Gastrocnemius medialis (tissue), 4 donors: Measurements from ENCODE around the gene PRKN. TPM values are rescaled to one million over a fixed set of nuclear protein-coding genes. Genes with fewer than 3 reads are reported as not detected.

ENCODE experiments used
- ATAC-seq, 2 donors: fragments of 150-250 bp; one replicate each; pipeline ENCODE4 v1.9.1; 2016
- DNase-seq, 2 donors: peaks; one replicate each; pipeline ENCODE4 v3.0.0-alpha.2; 2019
- H3K27ac ChIP-seq, 4 donors: fragments of 200-600 bp; sonication (generic); 1 replicate in 1 of 4; 2 replicates in 3 of 4; pipeline ENCODE4 v1.5.1; 2016 to 2018; ENCODE audit warnings: mild to moderate bottlenecking in 2 of 4, moderate library complexity in 1 of 4
- H3K27me3 ChIP-seq, 3 donors: fragments of 200-600 bp; sonication (generic) in 2 of 3; 1 replicate in 1 of 3; 2 replicates in 2 of 3; pipeline versions ENCODE4 v1.5.1 to v1.6.0; 2016 to 2019; ENCODE audit warnings: mild to moderate bottlenecking in 1 of 3, moderate library complexity in 1 of 3
- H3K36me3 ChIP-seq, 2 donors: fragments of 200-600 bp; sonication (generic) in 1 of 2; one replicate each; pipeline ENCODE4 v1.5.1; 2017 to 2018
- H3K4me1 ChIP-seq, 2 donors: fragments of 200-600 bp; sonication (generic) in 1 of 2; one replicate each; pipeline ENCODE4 v1.5.1; 2016 to 2017; ENCODE audit warnings: mild to moderate bottlenecking in 2 of 2
- H3K4me3 ChIP-seq, 4 donors: fragments of 200-600 bp; sonication (generic) in 3 of 4; 1 replicate in 1 of 4; 2 replicates in 3 of 4; pipeline ENCODE4 v1.5.1; 2016 to 2019; ENCODE audit warnings: mild to moderate bottlenecking in 2 of 4
- H3K9me3 ChIP-seq, 3 donors: fragments of 200-600 bp; sonication (generic) in 2 of 3; 1 replicate in 1 of 3; 2 replicates in 2 of 3; pipeline ENCODE4 v1.5.1; 2016 to 2019
- POLR2A ChIP-seq, 2 donors: fragments of 450-650 bp; IDR thresholded peaks; one replicate each; pipeline ENCODE4 v1.6.1; 2017; ENCODE audit warnings: antibody characterized with exemption in 2 of 2, mild to moderate bottlenecking in 2 of 2, moderate library complexity in 2 of 2
- in situ Hi-C, 4 donors: fragments of 200-750 bp; cut with MboI; loops; one replicate each; pipeline versions ENCODE4 v1.15.0 to v1.8.0; 2017; ENCODE audit warnings: low sequenced_read_pairs in 4 of 4
- intact Hi-C: fragments of 100-400 bp; cut with DNase I; formaldehyde crosslinking; loops from one replicate; pipeline ENCODE4 v1.15.1; 2023; ENCODE audit warnings: low total_unique reads
- total RNA-seq, 4 donors: library from RNA; depleted of rRNA; stranded (reverse); fragments of >200 nt; gene quantifications; one replicate each; pipeline versions ENCODE4 v1.1.0 to v1.2.3, GENCODE V29; 2016
- TF ChIP-seq, protein P1 (sequence below), 5 experiments: fragments of 450-650 bp in 3 of 5; fragments of 200-600 bp in 2 of 5; sonication (generic) in 2 of 5; IDR thresholded peaks in 4 of 5; conservative IDR thresholded peaks in 1 of 5; 1 replicate in 4 of 5; 2 replicates in 1 of 5; pipeline ENCODE4 v1.5.1; 2016 to 2019; ENCODE audit warnings: antibody characterized with exemption in 5 of 5, mild to moderate bottlenecking in 3 of 5, moderate library complexity in 3 of 5

The PRKN gene
- total RNA-seq, 4 donors from 2014 or later = 8.4 to 21.6 (median 13.7) TPM

DNA sequence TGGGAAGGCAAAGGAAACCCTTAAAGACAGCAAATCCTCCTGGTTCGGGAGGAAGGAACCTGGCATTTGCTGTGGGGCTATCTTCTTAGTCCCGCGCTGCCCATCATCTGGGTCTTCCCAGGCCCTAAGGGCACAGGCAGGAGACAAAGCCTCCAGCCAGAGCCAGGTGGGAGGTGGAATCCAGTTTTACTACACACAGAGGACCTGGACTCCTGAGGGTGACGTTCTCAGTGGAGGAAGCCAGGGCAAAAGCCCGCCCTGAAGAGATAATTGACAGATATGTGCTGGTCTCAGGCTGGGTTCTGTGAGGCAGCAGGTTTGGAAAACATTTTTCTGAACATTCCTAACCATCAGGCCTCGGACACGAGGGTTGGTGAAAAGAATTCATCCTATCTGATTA lies 1365.3 kb downstream of the PRKN start:
- Histone ChIP-seq H3K9me3 (no peaks in the 10 kb centered on the region), H3K36me3 (no peaks in the 10 kb centered on the region), H3K27me3 (no peaks in the 10 kb centered on the region), H3K27ac (no peak overlapping the region), H3K4me3 (no peak overlapping the region), H3K4me1 (no peaks in the 10 kb centered on the region)
- TF ChIP-seq, protein P1, sequence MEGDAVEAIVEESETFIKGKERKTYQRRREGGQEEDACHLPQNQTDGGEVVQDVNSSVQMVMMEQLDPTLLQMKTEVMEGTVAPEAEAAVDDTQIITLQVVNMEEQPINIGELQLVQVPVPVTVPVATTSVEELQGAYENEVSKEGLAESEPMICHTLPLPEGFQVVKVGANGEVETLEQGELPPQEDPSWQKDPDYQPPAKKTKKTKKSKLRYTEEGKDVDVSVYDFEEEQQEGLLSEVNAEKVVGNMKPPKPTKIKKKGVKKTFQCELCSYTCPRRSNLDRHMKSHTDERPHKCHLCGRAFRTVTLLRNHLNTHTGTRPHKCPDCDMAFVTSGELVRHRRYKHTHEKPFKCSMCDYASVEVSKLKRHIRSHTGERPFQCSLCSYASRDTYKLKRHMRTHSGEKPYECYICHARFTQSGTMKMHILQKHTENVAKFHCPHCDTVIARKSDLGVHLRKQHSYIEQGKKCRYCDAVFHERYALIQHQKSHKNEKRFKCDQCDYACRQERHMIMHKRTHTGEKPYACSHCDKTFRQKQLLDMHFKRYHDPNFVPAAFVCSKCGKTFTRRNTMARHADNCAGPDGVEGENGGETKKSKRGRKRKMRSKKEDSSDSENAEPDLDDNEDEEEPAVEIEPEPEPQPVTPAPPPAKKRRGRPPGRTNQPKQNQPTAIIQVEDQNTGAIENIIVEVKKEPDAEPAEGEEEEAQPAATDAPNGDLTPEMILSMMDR (IDR thresholded peaks at IDR 0.05 in 4 of 5, conservative IDR thresholded peaks at IDR 0.05 in 1 of 5) = no peak
- TF ChIP-seq POLR2A (IDR thresholded peaks at IDR 0.05) = no peak
- DNase-seq (no peak), ATAC-seq (no peak)
- intact Hi-C loops = no loop called here
- in situ Hi-C loops = no loop called here

DNA sequence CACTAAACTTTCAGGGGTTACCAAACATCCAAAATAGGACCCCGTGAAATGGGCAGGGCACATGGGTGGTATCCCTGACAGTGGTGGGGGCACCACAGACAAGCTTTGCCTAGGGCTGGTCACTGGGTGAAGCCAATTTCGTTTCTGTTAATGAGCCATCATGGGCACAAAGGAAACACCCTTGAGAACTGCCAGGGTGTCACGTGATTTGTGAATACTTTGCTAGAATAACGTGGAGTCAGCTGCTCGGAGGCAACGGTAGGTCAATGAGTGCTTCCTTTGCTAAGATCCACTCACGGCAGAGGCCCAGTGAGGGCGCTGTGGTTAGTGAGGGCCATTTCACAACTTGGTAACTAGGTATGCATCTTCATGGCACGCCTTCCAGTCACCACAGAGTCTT lies 1366.0 kb downstream of the PRKN start:
- H3K36me3 ChIP-seq = no peaks in the 10 kb centered on the region
- ATAC-seq (no peak), DNase-seq (no peak)
- no peak overlapping the region for H3K27ac ChIP-seq
- TF ChIP-seq, protein P1 (IDR thresholded peaks at IDR 0.05 in 4 of 5, conservative IDR thresholded peaks at IDR 0.05 in 1 of 5) = no peak
- no peak for TF ChIP-seq POLR2A (IDR thresholded peaks at IDR 0.05)
- intact Hi-C loops (no loop called here), in situ Hi-C loops (no loop called here)
- no peaks in the 10 kb centered on the region for H3K4me1 ChIP-seq
- H3K4me3 ChIP-seq = no peak overlapping the region
- H3K9me3 ChIP-seq = no peaks in the 10 kb centered on the region
- no peaks in the 10 kb centered on the region for H3K27me3 ChIP-seq

DNA sequence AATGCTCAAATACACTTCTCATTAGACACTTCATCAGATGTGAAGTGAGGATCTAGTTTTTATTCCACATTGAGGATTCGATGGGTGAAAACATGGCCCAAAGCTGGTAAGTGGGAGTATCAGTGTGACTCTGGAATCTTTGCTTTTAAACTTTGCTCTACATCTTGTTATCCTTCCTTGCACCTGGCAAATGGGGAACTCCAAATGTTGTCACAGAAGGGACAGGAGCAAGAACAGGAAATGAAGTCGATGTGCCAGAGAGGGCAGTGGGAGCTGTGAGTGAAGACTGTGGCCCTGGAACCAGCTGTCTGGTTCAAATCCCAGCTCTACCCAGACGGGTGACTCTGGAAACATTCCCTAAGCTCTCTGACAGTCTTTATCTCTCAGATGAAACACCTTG lies 1367.0 kb downstream of the PRKN start:
- H3K9me3 ChIP-seq = no peaks in the 10 kb centered on the region
- ATAC-seq (no peak), DNase-seq (no peak)
- no peaks in the 10 kb centered on the region for H3K27me3 ChIP-seq
- no peak overlapping the region for H3K27ac ChIP-seq
- TF ChIP-seq, protein P1 (IDR thresholded peaks at IDR 0.05 in 4 of 5, conservative IDR thresholded peaks at IDR 0.05 in 1 of 5) = no peak
- no peak for TF ChIP-seq POLR2A (IDR thresholded peaks at IDR 0.05)
- no peaks in the 10 kb centered on the region for H3K36me3 ChIP-seq
- in situ Hi-C loops (no loop called here), intact Hi-C loops (no loop called here)
- H3K4me1 ChIP-seq = no peaks in the 10 kb centered on the region
- no peak overlapping the region for H3K4me3 ChIP-seq

DNA sequence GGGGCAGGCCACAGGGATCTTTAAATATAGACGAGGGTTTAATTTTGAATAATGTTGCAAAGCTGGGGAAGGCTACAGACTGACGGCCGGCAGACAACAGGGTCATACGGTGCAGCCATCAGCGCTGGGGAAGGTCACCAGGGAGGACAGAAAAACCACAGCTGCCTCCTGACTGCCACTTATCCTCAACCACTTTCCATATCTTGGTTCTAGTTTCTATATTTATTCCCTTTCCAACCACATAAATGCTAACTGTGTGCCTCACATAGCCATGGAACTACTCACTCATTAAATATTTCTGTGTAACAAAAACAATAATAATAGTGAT lies 1368.0 kb downstream of the PRKN start:
- TF ChIP-seq, protein P1 (IDR thresholded peaks at IDR 0.05 in 4 of 5, conservative IDR thresholded peaks at IDR 0.05 in 1 of 5) = no peak
- TF ChIP-seq POLR2A (IDR thresholded peaks at IDR 0.05) = no peak
- in situ Hi-C loops = no loop called here
- H3K27ac ChIP-seq = no peak overlapping the region

DNA sequence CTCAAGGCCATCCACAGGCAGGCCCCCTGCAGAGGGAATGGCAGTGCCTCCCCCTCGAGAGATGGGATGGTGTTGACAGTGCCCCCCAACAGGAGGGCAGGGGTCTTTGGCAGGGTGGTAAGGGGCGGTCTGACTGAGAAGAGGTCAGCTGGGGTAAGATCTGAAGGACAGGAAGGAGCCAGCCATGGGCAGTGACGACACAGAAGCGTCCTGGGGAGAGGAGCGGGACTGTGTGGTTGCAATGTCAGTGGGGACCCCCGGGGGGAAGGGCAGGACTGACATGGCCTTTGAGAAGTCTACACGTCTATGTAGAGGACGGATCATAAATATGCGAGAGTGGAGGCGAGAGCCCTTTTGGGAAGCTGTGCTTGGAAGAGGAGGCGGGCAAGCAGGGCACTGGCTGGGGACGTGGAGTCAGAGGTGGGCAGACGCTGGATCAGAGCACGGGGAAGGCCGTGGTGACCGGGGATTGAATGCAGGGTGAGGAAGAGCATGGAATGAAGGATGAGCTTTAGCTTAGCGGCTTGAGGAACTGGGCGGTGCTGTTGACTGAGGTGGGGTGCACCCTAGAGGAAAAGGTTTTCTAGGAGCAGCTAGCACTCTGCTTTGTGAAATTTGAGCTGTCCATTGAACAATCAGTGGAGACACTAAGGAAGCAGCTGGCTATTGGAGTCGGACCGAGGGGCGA lies 1371.3 kb downstream of the PRKN start:
- intact Hi-C loops (no loop called here), in situ Hi-C loops (no loop called here)
- Histone ChIP-seq H3K36me3 (no peaks in the 10 kb centered on the region), H3K4me3 (no peak overlapping the region), H3K27ac (no peak overlapping the region), H3K4me1 (no peaks in the 10 kb centered on the region), H3K27me3 (no peaks in the 10 kb centered on the region), H3K9me3 (no peaks in the 10 kb centered on the region)
- DNase-seq = no peak
- TF ChIP-seq POLR2A (IDR thresholded peaks at IDR 0.05) = no peak
- TF ChIP-seq, protein P1 (IDR thresholded peaks at IDR 0.05 in 4 of 5, conservative IDR thresholded peaks at IDR 0.05 in 1 of 5) = no peak
- no peak for ATAC-seq

More for the DNA sequence above, 1368.0 kb downstream of the PRKN start:
- intact Hi-C loops = no loop called here
- no peaks in the 10 kb centered on the region for H3K36me3 ChIP-seq
- H3K9me3 ChIP-seq = no peaks in the 10 kb centered on the region
- H3K27me3 ChIP-seq = no peaks in the 10 kb centered on the region
- DNase-seq = no peak
- ATAC-seq = no peak
- no peak overlapping the region for H3K4me3 ChIP-seq
- no peaks in the 10 kb centered on the region for H3K4me1 ChIP-seq
